Peyer's patch (tissue), 4 donors: Measurements from ENCODE around the gene HTRA3. TPM values are rescaled to one million over a fixed set of nuclear protein-coding genes. Genes with fewer than 3 reads are reported as not detected.

Experiments
- DNase-seq, 3 donors: peaks; one replicate each; pipeline ENCODE4 v3.0.0-alpha.2; 2017 to 2019
- H3K27ac ChIP-seq, 4 donors: fragments of 200-600 bp; sonication (generic); one replicate each; pipeline ENCODE4 v1.5.1; 2016 to 2019
- H3K27me3 ChIP-seq, 2 donors: fragments of 200-600 bp; sonication (generic); one replicate each; pipeline ENCODE4 v1.5.1; 2019
- H3K36me3 ChIP-seq, 3 donors: fragments of 200-600 bp; sonication (generic); one replicate each; pipeline ENCODE4 v1.5.1; 2016 to 2019
- H3K4me1 ChIP-seq, 4 donors: fragments of 200-600 bp; sonication (generic); one replicate each; pipeline ENCODE4 v1.5.1; 2016 to 2019
- H3K4me3 ChIP-seq, 4 donors: fragments of 200-600 bp; sonication (generic); 1 replicate in 3 of 4; 2 replicates in 1 of 4; pipeline ENCODE4 v1.5.1; 2016 to 2019; ENCODE audit warnings: mild to moderate bottlenecking in 1 of 4
- H3K9me3 ChIP-seq, 4 donors: fragments of 200-600 bp; sonication (generic); one replicate each; pipeline ENCODE4 v1.5.1; 2016 to 2019; ENCODE audit warnings: mild to moderate bottlenecking in 1 of 4
- POLR2A ChIP-seq, 2 donors: fragments of 450-650 bp; IDR thresholded peaks; one replicate each; pipeline ENCODE4 v1.5.1; 2017; ENCODE audit warnings: antibody characterized with exemption in 2 of 2, mild to moderate bottlenecking in 2 of 2, moderate library complexity in 2 of 2
- total RNA-seq, 4 donors: library from RNA; depleted of rRNA; stranded (reverse); fragments of >200 nt; gene quantifications; one replicate each; pipeline ENCODE4 v1.1.0, GENCODE V29; 2016
- TF ChIP-seq, protein P1 (sequence below), 6 experiments: fragments of 450-650 bp in 4 of 6; fragments of 200-600 bp in 2 of 6; sonication (generic) in 1 of 6; IDR thresholded peaks; one replicate each; pipeline ENCODE4 v1.5.1; 2017 to 2019; ENCODE audit warnings: antibody characterized with exemption in 6 of 6, mild to moderate bottlenecking in 3 of 6, moderate library complexity in 1 of 6

The HTRA3 gene
- total RNA-seq, 4 donors from 2014 or later, result 3.3 to 43.7 (median 7.9) TPM

DNA sequence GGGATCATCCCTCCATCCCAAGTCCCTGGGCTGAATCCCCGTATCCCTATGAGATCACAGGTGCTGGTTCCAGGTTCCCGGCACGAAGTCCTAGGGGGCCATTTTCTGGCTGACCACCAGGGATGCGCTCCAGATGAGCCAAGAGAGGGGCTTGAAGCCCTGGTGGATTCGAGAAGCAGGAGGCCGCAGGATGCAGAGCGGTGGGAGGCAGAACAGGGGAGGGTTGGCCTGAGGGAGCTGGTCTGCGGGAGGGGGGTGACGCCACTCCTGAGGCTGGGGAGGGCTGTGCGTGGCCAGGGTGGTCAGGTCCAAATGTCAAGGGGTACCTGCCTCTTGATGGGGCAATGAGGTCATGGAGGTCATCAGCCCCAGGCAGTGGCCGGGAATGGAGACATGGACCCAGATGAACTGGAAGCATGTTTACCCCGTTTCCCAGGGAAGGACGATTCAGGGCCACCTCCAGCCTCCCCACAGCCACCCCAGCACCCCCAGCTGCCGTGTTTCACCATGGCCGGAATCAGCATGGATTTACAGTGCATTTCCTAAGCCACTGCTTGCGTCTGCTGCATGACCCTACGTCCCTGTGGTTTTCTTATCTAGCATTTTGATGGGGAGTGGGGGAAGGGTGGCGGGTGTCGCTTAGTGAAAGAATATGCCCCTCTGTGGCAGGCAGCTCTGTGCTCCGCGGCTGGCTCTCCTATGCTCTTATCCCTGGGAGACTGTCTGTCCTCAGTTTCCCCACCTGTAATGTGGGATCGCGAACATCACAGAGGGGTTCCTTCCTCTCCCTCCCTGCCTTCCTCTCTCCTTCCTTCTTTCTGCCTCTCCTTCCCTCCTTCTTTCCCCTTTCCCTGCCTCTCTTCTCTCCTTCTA is 17.0 kb upstream of the HTRA3 start:
- TF ChIP-seq, protein P1, sequence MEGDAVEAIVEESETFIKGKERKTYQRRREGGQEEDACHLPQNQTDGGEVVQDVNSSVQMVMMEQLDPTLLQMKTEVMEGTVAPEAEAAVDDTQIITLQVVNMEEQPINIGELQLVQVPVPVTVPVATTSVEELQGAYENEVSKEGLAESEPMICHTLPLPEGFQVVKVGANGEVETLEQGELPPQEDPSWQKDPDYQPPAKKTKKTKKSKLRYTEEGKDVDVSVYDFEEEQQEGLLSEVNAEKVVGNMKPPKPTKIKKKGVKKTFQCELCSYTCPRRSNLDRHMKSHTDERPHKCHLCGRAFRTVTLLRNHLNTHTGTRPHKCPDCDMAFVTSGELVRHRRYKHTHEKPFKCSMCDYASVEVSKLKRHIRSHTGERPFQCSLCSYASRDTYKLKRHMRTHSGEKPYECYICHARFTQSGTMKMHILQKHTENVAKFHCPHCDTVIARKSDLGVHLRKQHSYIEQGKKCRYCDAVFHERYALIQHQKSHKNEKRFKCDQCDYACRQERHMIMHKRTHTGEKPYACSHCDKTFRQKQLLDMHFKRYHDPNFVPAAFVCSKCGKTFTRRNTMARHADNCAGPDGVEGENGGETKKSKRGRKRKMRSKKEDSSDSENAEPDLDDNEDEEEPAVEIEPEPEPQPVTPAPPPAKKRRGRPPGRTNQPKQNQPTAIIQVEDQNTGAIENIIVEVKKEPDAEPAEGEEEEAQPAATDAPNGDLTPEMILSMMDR (IDR thresholded peaks at IDR 0.05), result no peak
- TF ChIP-seq POLR2A (IDR thresholded peaks at IDR 0.05), result no peak
- Histone ChIP-seq H3K4me1 (no peaks in the 10 kb centered on the region), H3K27ac (no peak overlapping the region), H3K9me3 (no peaks in the 10 kb centered on the region), H3K36me3 (no peaks in the 10 kb centered on the region), H3K27me3 (no peaks in the 10 kb centered on the region), H3K4me3 (no peak overlapping the region)
- DNase-seq, result no peak

DNA sequence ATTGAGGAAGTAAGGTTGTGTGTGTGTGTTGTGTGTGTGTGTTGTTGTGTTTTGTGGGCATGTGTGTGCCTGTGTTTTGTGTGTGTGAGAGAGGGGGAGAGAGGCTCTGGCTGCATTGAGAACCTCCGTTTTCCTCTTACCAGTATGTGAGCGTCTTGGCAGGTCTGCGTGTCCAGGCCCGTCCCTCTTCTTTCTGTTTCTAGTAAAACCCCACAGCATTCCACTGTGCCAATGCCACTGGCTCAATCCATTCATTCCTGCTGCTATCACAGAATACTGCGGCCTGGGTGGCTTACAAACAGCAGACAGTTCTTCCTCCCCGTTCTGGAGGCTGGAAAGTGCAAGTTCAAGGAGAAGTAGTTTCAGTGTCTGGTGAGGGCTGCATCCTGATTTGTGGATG is 15.5 kb upstream of the HTRA3 start:
- H3K36me3 ChIP-seq, result no peaks in the 10 kb centered on the region
- no peak overlapping the region for H3K4me3 ChIP-seq
- no peak for DNase-seq
- H3K27ac ChIP-seq, result no peak overlapping the region
- H3K4me1 ChIP-seq, result no peaks in the 10 kb centered on the region
- H3K9me3 ChIP-seq, result no peaks in the 10 kb centered on the region
- H3K27me3 ChIP-seq, result no peaks in the 10 kb centered on the region
- no peak for TF ChIP-seq POLR2A (IDR thresholded peaks at IDR 0.05)
- TF ChIP-seq, protein P1 (IDR thresholded peaks at IDR 0.05), result no peak

DNA sequence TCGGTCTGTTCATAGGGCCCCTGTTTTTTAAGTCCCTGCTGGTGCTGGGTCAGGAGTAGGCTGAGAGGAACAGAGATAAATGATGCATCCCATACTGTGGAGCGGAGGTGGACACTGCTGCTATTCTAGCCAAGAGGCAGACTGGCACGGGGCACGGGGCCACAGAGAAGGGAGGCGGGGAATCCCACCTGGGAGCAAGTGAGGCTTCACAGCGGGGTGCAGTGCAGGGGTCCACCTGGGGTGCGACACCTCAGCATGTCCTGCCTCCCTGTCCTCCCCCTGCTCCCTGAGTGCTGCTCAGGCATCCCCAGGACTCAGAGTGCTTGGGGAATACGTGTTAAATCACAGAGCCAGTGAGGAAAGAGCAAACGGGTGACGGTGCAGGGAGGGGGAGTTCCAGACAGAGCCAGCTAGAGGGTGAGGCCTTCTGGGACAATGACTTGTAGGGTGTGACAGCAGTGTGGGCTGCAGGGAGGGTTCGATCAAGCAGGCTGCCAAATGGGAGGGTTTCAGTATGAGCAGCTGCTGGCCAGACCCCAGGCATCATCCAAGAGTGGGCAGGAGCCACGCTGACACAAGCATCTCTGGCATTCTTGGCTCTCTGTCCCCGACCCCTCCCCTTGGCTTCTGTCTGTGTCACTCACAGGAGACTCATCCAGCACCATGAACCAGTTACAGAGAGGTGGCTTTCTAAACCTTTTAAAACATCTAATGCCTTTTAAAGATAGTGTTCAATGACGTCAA is 13.7 kb upstream of the HTRA3 start:
- TF ChIP-seq POLR2A (IDR thresholded peaks at IDR 0.05), result no peak
- TF ChIP-seq, protein P1 (IDR thresholded peaks at IDR 0.05), result no peak
- Histone ChIP-seq H3K4me1 (no peaks in the 10 kb centered on the region), H3K27me3 (no peaks in the 10 kb centered on the region), H3K4me3 (no peak overlapping the region), H3K9me3 (no peaks in the 10 kb centered on the region), H3K27ac (no peak overlapping the region), H3K36me3 (no peaks in the 10 kb centered on the region)
- no peak for DNase-seq

DNA sequence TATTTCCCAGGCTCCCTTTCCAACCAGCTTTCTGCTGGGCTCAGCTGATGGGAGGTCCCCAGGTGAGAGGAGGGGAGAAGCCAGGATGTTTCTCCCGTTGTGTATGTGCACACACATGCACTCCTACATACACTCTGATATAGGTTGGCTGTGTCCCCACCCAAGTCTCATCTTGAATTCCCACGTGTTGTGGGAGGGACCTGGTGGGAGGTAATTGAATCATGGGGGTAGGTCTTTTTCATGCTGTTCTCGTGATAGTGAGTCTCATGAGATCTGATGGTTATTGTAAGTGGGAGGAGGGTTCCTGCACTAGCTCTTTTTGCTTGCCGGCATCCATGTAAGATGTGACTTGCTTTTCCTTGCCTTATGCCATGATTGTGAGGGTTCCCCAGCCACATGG is 11.7 kb upstream of the HTRA3 start:
- no peak for DNase-seq
- Histone ChIP-seq H3K36me3 (no peaks in the 10 kb centered on the region), H3K27ac (no peak overlapping the region), H3K4me1 (no peaks in the 10 kb centered on the region), H3K27me3 (no peaks in the 10 kb centered on the region), H3K9me3 (no peaks in the 10 kb centered on the region), H3K4me3 (no peak overlapping the region)
- TF ChIP-seq POLR2A (IDR thresholded peaks at IDR 0.05), result no peak
- TF ChIP-seq, protein P1 (IDR thresholded peaks at IDR 0.05), result no peak

DNA sequence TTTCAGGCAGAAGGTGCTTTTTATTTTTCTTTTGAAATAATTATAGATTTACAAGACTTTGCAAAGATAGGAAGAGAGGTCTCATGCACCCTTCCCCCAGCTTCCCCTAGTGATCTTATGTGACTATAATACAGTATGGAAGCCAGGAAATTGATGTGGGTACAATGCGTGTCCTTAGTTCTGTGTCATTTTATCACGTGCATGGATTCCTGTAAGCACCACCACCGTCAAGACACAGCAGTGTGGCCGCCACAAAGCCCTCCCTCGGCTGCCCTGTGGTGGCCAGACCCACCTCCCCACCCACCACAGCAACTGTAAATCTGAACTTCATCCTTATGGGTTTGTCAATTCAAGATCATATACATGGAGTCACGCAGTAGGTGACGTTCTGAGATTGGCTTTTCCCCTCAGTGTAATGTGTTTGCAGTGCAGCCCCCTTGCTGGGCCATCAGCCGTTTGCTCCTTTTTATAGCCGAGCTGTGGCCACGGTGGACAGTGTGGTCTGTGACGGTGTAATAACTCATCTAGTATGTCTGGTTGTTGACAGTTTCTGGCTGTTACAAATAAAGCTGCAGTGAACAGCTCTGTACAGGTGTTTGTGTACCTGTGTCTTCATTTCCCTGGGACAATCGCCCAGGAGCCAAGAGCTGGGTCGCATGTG is 10.9 kb upstream of the HTRA3 start:
- Histone ChIP-seq H3K4me1 (no peaks in the 10 kb centered on the region), H3K36me3 (no peaks in the 10 kb centered on the region), H3K27me3 (no peaks in the 10 kb centered on the region), H3K27ac (no peak overlapping the region), H3K9me3 (no peaks in the 10 kb centered on the region), H3K4me3 (no peak overlapping the region)
- no peak for DNase-seq
- TF ChIP-seq POLR2A (IDR thresholded peaks at IDR 0.05), result no peak
- TF ChIP-seq, protein P1 (IDR thresholded peaks at IDR 0.05), result no peak
